Activated naive CD4-positive, alpha-beta T cell treated with anti-CD3 and anti-CD28 coated beads, Interleukin-2, amount 10 ng/mL, durations not matched to agents 7 days and 5 days (primary cell): ENCODE data around the gene SHROOM3.

Experiments
- CTCF ChIA-PET: fragments of 350-600 bp; sonication (Branson Sonifier 250); formaldehyde crosslinking; loops from one replicate; lab custom pipeline; 2021; ENCODE audit warnings: antibody characterized with exemption; lab: Charles Lee
- DNase-seq: peaks from one replicate; pipeline ENCODE4 v3.0.0-alpha.2; 2020
- H3K27ac Mint-ChIP-seq: one replicate; pipeline ENCODE4 v1.8.0; 2021; ENCODE audit warnings: mild to moderate bottlenecking, moderate library complexity, mixed read lengths
- H3K27me3 Mint-ChIP-seq: one replicate; pipeline ENCODE4 v1.8.0; 2021; ENCODE audit warnings: mild to moderate bottlenecking, mixed read lengths
- H3K36me3 Mint-ChIP-seq: one replicate; pipeline ENCODE4 v1.8.0; 2021; ENCODE audit warnings: mixed read lengths
- H3K4me1 Mint-ChIP-seq: one replicate; pipeline ENCODE4 v1.8.0; 2021; ENCODE audit warnings: mixed read lengths
- H3K4me3 Mint-ChIP-seq: one replicate; pipeline ENCODE4 v1.8.0; 2021; ENCODE audit warnings: mild to moderate bottlenecking, moderate library complexity, mixed read lengths
- H3K9me3 Mint-ChIP-seq: one replicate; pipeline ENCODE4 v1.8.0; 2021; ENCODE audit warnings: mixed read lengths

Gene SHROOM3

GRCh38 chr4:76548704-76549103 is 113.7 kb downstream of the SHROOM3 start:
- CTCF ChIA-PET, result no interaction called here
- H3K4me1 Mint-ChIP-seq, result peaks cover 16% of the 10 kb centered on the region
- no peak overlapping the region for H3K4me3 Mint-ChIP-seq
- no peaks in the 10 kb centered on the region for H3K9me3 Mint-ChIP-seq
- H3K27ac Mint-ChIP-seq, result no peak overlapping the region
- peaks cover 4% of the 10 kb centered on the region for H3K27me3 Mint-ChIP-seq
- DNase-seq, result no peak
- H3K36me3 Mint-ChIP-seq, result no peaks in the 10 kb centered on the region

GRCh38 chr4:76549765-76550164 is 114.7 kb downstream of the SHROOM3 start:
- no peaks in the 10 kb centered on the region for H3K9me3 Mint-ChIP-seq
- no peaks in the 10 kb centered on the region for H3K36me3 Mint-ChIP-seq
- H3K27me3 Mint-ChIP-seq, result peaks cover 4% of the 10 kb centered on the region
- peaks cover 10% of the 10 kb centered on the region for H3K4me1 Mint-ChIP-seq
- CTCF ChIA-PET, result no interaction called here
- DNase-seq, result no peak
- no peak overlapping the region for H3K27ac Mint-ChIP-seq
- no peak overlapping the region for H3K4me3 Mint-ChIP-seq

- Mint-ChIP-seq H3K9me3 (no peaks in the 10 kb centered on the region), H3K4me1 (no peaks in the 10 kb centered on the region), H3K27me3 (peaks cover 4% of the 10 kb centered on the region), H3K36me3 (no peaks in the 10 kb centered on the region), H3K27ac (no peak overlapping the region), H3K4me3 (no peak overlapping the region)
- CTCF ChIA-PET, result no interaction called here
- DNase-seq, result no peak
These were observed 116.1 kb downstream of the SHROOM3 start for GRCh38 chr4:76550966-76551780.

GRCh38 chr4:76554630-76555029 is 119.6 kb downstream of the SHROOM3 start:
- H3K9me3 Mint-ChIP-seq, result no peaks in the 10 kb centered on the region

GRCh38 chr4:76556452-76556851 is 121.4 kb downstream of the SHROOM3 start:
- H3K36me3 Mint-ChIP-seq, result no peaks in the 10 kb centered on the region
- no peak overlapping the region for H3K4me3 Mint-ChIP-seq
- no peaks in the 10 kb centered on the region for H3K9me3 Mint-ChIP-seq
- DNase-seq, result no peak
- H3K4me1 Mint-ChIP-seq, result no peaks in the 10 kb centered on the region
- H3K27ac Mint-ChIP-seq, result no peak overlapping the region
- H3K27me3 Mint-ChIP-seq, result no peaks in the 10 kb centered on the region
- CTCF ChIA-PET, result no interaction called here

More at GRCh38 chr4:76554630-76555029, 119.6 kb downstream of the SHROOM3 start:
- no peak for DNase-seq
- Mint-ChIP-seq H3K36me3 (no peaks in the 10 kb centered on the region), H3K27me3 (no peaks in the 10 kb centered on the region), H3K4me3 (no peak overlapping the region), H3K27ac (no peak overlapping the region), H3K4me1 (no peaks in the 10 kb centered on the region)
- CTCF ChIA-PET, result no interaction called here

GRCh38 chr4:76558396-76559235 is 123.6 kb downstream of the SHROOM3 start:
- Mint-ChIP-seq H3K27ac (no peak overlapping the region), H3K9me3 (no peaks in the 10 kb centered on the region), H3K4me1 (no peaks in the 10 kb centered on the region), H3K27me3 (peaks cover under 1% of the 10 kb centered on the region), H3K36me3 (no peaks in the 10 kb centered on the region), H3K4me3 (no peak overlapping the region)
- no peak for DNase-seq
- CTCF ChIA-PET, result no interaction called here

- Mint-ChIP-seq H3K27me3 (peaks cover 4% of the 10 kb centered on the region), H3K4me1 (no peaks in the 10 kb centered on the region), H3K27ac (no peak overlapping the region), H3K4me3 (no peak overlapping the region), H3K9me3 (no peaks in the 10 kb centered on the region), H3K36me3 (no peaks in the 10 kb centered on the region)
- CTCF ChIA-PET, result no interaction called here
- DNase-seq, result no peak
These were observed 124.4 kb downstream of the SHROOM3 start for GRCh38 chr4:76559236-76560071.

GRCh38 chr4:76562161-76562560 is 127.1 kb downstream of the SHROOM3 start:
- Mint-ChIP-seq H3K36me3 (no peaks in the 10 kb centered on the region), H3K4me3 (no peak overlapping the region), H3K9me3 (no peaks in the 10 kb centered on the region), H3K27ac (no peak overlapping the region), H3K27me3 (peaks cover 4% of the 10 kb centered on the region), H3K4me1 (no peaks in the 10 kb centered on the region)
- CTCF ChIA-PET, result no interaction called here
- DNase-seq, result no peak

- CTCF ChIA-PET, result interaction anchor here (0.6 kb wide), 1 partner anchor 321 kb away, joined by 3 read pairs; no protein-coding TSS in a partner anchor
- Mint-ChIP-seq H3K36me3 (no peaks in the 10 kb centered on the region), H3K27ac (no peak overlapping the region), H3K9me3 (no peaks in the 10 kb centered on the region), H3K27me3 (peaks cover 4% of the 10 kb centered on the region), H3K4me3 (no peak overlapping the region), H3K4me1 (no peaks in the 10 kb centered on the region)
- DNase-seq, result no peak
These were observed 127.9 kb downstream of the SHROOM3 start for GRCh38 chr4:76562836-76563453.

- peaks cover 4% of the 10 kb centered on the region for H3K27me3 Mint-ChIP-seq
- no peak for DNase-seq
- H3K4me3 Mint-ChIP-seq, result no peak overlapping the region
- no peaks in the 10 kb centered on the region for H3K36me3 Mint-ChIP-seq
- CTCF ChIA-PET, result interaction anchor here (0.6 kb wide), 1 partner anchor 322 kb away, joined by 3 read pairs; no protein-coding TSS in a partner anchor
- H3K27ac Mint-ChIP-seq, result no peak overlapping the region
- H3K9me3 Mint-ChIP-seq, result no peaks in the 10 kb centered on the region
- H3K4me1 Mint-ChIP-seq, result no peaks in the 10 kb centered on the region
These were observed 128.6 kb downstream of the SHROOM3 start for GRCh38 chr4:76563454-76564122.

- H3K4me1 Mint-ChIP-seq, result no peaks in the 10 kb centered on the region
- no peaks in the 10 kb centered on the region for H3K9me3 Mint-ChIP-seq
- no peak for DNase-seq
- H3K36me3 Mint-ChIP-seq, result no peaks in the 10 kb centered on the region
- peaks cover 4% of the 10 kb centered on the region for H3K27me3 Mint-ChIP-seq
- CTCF ChIA-PET, result no interaction called here
- H3K4me3 Mint-ChIP-seq, result no peak overlapping the region
- H3K27ac Mint-ChIP-seq, result no peak overlapping the region
These were observed 129.3 kb downstream of the SHROOM3 start for GRCh38 chr4:76564123-76564915.

- DNase-seq, result no peak
- Mint-ChIP-seq H3K4me3 (no peak overlapping the region), H3K9me3 (no peaks in the 10 kb centered on the region), H3K27me3 (peaks cover 9% of the 10 kb centered on the region), H3K27ac (no peak overlapping the region), H3K4me1 (no peaks in the 10 kb centered on the region), H3K36me3 (no peaks in the 10 kb centered on the region)
- CTCF ChIA-PET, result no interaction called here
These were observed 133.2 kb downstream of the SHROOM3 start for GRCh38 chr4:76568262-76568661.

- no peaks in the 10 kb centered on the region for H3K9me3 Mint-ChIP-seq
These were observed 134.2 kb downstream of the SHROOM3 start for GRCh38 chr4:76569225-76569624.

More at GRCh38 chr4:76569225-76569624, 134.2 kb downstream of the SHROOM3 start:
- CTCF ChIA-PET, result no interaction called here
- Mint-ChIP-seq H3K4me3 (no peak overlapping the region), H3K4me1 (no peaks in the 10 kb centered on the region), H3K27me3 (peaks cover 13% of the 10 kb centered on the region), H3K27ac (no peak overlapping the region), H3K36me3 (no peaks in the 10 kb centered on the region)
- DNase-seq, result no peak
